Lower leg skin (tissue), 4 donors: ENCODE measurements around the gene TBL2. TPM values are rescaled to one million over a fixed set of nuclear protein-coding genes. Genes with fewer than 3 reads are reported as not detected.
"Not testable (repeated sequence)": the region's sequence is repeated elsewhere in the genome, so short reads cannot be mapped to it uniquely, and the experiment has no call there.

Experiments used
- DNase-seq, 2 donors: peaks; one replicate each; pipeline ENCODE4 v3.0.0-alpha.2; 2019; ENCODE audit warnings: low spot score in 2 of 2
- H3K4me3 ChIP-seq: fragments of 200-600 bp; sonication (generic); 2 replicates; pipeline ENCODE4 v1.5.1; 2017; ENCODE audit warnings: mild to moderate bottlenecking, low read depth; ENCODE audit not compliant: poor library complexity, severe bottlenecking
- CTCF ChIP-seq, 3 donors: fragments of 450-650 bp; IDR thresholded peaks; one replicate each; pipeline ENCODE4 v1.5.1; 2016; ENCODE audit warnings: antibody characterized with exemption in 3 of 3, mild to moderate bottlenecking in 3 of 3, moderate library complexity in 2 of 3
- POLR2A ChIP-seq, 2 donors: fragments of 450-650 bp; IDR thresholded peaks; one replicate each; pipeline ENCODE4 v1.6.1; 2016 to 2017; ENCODE audit warnings: antibody characterized with exemption in 2 of 2, mild to moderate bottlenecking in 1 of 2, moderate library complexity in 1 of 2
- WGBS, 2 donors: methylation state at CpG; one replicate each; pipeline ENCODE4 v1.1.5; 2018; 5-methylcytosine and 5-hydroxymethylcytosine counted together
- intact Hi-C: fragments of 100-400 bp; cut with DNase I; formaldehyde crosslinking; loops from one replicate; pipeline ENCODE4 v1.15.0; 2023; ENCODE audit warnings: low total_unique reads
- total RNA-seq, 4 donors: library from RNA; depleted of rRNA; stranded (reverse); fragments of >200 nt; gene quantifications; one replicate each; pipeline ENCODE4 v1.1.0, GENCODE V29; 2016

TBL2 gene
- total RNA-seq, 4 donors from 2014 or later: 32.2 to 52.1 (median 40.3) TPM

GRCh38 chr7:73547841-73548240 is 30.5 kb downstream of the TBL2 start:
- no peak for DNase-seq
- WGBS, 2 donors: 83 to 85% methylated on average over 9 of the region's 9 CpGs

GRCh38 chr7:73544678-73545077 is 33.7 kb downstream of the TBL2 start:
- intact Hi-C loops: no loop called here
- DNase-seq: no peak
- TF ChIP-seq POLR2A (IDR thresholded peaks at IDR 0.05): no peak
- TF ChIP-seq CTCF (IDR thresholded peaks at IDR 0.05): no peak
- H3K4me3 ChIP-seq: no peak overlapping the region
- 97 to 100% methylated on average over 2 of the region's 2 CpGs for WGBS, 2 donors

More at GRCh38 chr7:73547841-73548240, 30.5 kb downstream of the TBL2 start:
- intact Hi-C loops: no loop called here
- no peak overlapping the region for H3K4me3 ChIP-seq
- TF ChIP-seq POLR2A (IDR thresholded peaks at IDR 0.05) (no peak), CTCF (IDR thresholded peaks at IDR 0.05) (no peak)

GRCh38 chr7:73541722-73542121 is 36.7 kb downstream of the TBL2 start:
- H3K4me3 ChIP-seq: no peak overlapping the region
- TF ChIP-seq POLR2A (IDR thresholded peaks at IDR 0.05): no peak
- TF ChIP-seq CTCF (IDR thresholded peaks at IDR 0.05): no peak
- intact Hi-C loops: no loop called here
- DNase-seq: no peak
- WGBS, 2 donors: 95 to 97% methylated on average over 10 of the region's 10 CpGs

GRCh38 chr7:73539709-73540108 is 38.7 kb downstream of the TBL2 start:
- intact Hi-C loops: no loop called here
- 91 to 92% methylated on average over 13 of the region's 13 CpGs for WGBS, 2 donors
- no peak for TF ChIP-seq POLR2A (IDR thresholded peaks at IDR 0.05)
- no peak for TF ChIP-seq CTCF (IDR thresholded peaks at IDR 0.05)
- no peak overlapping the region for H3K4me3 ChIP-seq
- no peak for DNase-seq

DNA sequence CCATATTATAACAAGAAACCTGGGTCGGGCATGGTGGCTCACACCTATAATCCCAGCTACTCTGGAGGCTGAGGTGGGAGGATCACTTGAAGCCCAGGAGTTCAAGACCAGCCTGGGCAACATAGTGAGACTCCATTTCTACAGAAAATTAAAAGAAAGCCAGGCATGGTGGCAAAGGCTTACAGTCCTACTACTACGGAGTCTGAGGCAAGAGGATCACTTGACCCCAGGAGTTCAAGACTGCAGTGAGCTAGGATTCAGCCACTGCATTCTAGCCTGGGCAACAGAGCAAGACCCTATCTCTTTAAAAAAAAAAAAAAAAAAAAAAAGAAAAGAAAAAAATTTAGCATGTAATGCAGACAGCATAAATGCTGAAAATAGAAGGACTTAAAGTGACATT is 39.9 kb downstream of the TBL2 start:
- DNase-seq, intact Hi-C loops, H3K4me3 ChIP-seq: not testable (repeated sequence)
- WGBS, 2 donors: 93 to 100% methylated on average over 2 of the region's 2 CpGs

DNA sequence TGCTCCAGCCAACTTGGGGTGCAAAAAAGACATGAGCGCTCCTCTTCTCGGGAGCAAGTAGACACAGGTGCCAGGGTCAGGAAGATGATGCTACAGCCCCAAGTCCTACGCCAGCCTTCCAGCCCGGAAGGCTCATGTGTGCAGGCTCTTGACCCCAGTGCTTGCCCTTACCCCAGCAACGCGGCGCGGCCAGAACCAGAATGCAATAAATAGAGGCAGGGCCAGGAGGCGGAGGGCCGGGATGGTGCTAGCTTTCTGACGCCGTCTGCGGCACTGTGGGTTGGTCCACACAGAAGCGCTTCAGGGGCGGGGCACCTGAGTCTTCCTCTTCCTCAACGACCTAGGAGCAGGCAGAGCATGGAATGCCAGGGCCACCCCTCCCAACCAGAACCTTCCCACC is 41.3 kb downstream of the TBL2 start:
- WGBS, 2 donors: 91 to 92% methylated on average over 15 to 16 of the region's 16 CpGs
- TF ChIP-seq CTCF (IDR thresholded peaks at IDR 0.05): no peak
- TF ChIP-seq POLR2A (IDR thresholded peaks at IDR 0.05): no peak
- H3K4me3 ChIP-seq: no peak overlapping the region
- intact Hi-C loops: no loop called here
- no peak for DNase-seq
